Activated CD8-positive, alpha-beta T cell treated with anti-CD3 and anti-CD28 coated beads for 36 hours (primary cell): ENCODE measurements around the gene LSM4. TPM values are rescaled to one million over a fixed set of nuclear protein-coding genes. Genes with fewer than 3 reads are reported as not detected.

ENCODE experiments used
- ATAC-seq: fragments of 200-7000 bp; cut with Tn5 transposase; one replicate; pipeline ENCODE4 v1.10.0; 2021; ENCODE audit warnings: mild to moderate bottlenecking, moderate library complexity
- CTCF ChIA-PET: fragments of 350-600 bp; sonication (Branson Sonifier 250); formaldehyde crosslinking; loops from one replicate; lab custom pipeline; 2021; ENCODE audit warnings: antibody characterized with exemption; lab: Charles Lee
- POLR2A ChIA-PET: fragments of 350-600 bp; sonication (Branson Sonifier 250); formaldehyde crosslinking; loops from one replicate; lab custom pipeline; 2021; ENCODE audit warnings: antibody characterized with exemption; lab: Charles Lee
- DNase-seq: peaks from one replicate; pipeline ENCODE4 v3.0.0-alpha.2; 2020
- H3K27ac Mint-ChIP-seq: one replicate; pipeline ENCODE4 v1.8.0; 2021; ENCODE audit warnings: mild to moderate bottlenecking, mixed read lengths
- H3K27me3 Mint-ChIP-seq: one replicate; pipeline ENCODE4 v1.8.0; 2021; ENCODE audit warnings: mixed read lengths
- H3K36me3 Mint-ChIP-seq: one replicate; pipeline ENCODE4 v1.8.0; 2021; ENCODE audit warnings: low read depth, mixed read lengths
- H3K4me1 Mint-ChIP-seq: one replicate; pipeline ENCODE4 v1.8.0; 2021; ENCODE audit warnings: low read depth, mixed read lengths
- H3K4me3 Mint-ChIP-seq: one replicate; pipeline ENCODE4 v1.8.0; 2021; ENCODE audit warnings: mild to moderate bottlenecking, moderate library complexity, mixed read lengths
- H3K9me3 Mint-ChIP-seq: one replicate; pipeline ENCODE4 v1.8.0; 2021; ENCODE audit warnings: mixed read lengths
- CTCF ChIP-seq: fragments of 200-600 bp; IDR thresholded peaks from one replicate; pipeline ENCODE4 v1.8.0; 2022; ENCODE audit warnings: antibody characterized with exemption, mild to moderate bottlenecking
- intact Hi-C: fragments of 100-400 bp; cut with micrococcal nuclease; formaldehyde crosslinking; loops from one replicate; pipeline ENCODE4 v1.10.0; 2022
- total RNA-seq, 2 experiments: library from RNA; stranded (reverse); gene quantifications; one replicate each; pipeline ENCODE4 v1.2.3, GENCODE V29; 2021

The LSM4 gene
- total RNA-seq, 2 experiments from 2014 or later, result 426 to 433 TPM

- Mint-ChIP-seq H3K27ac (peak overlapping the region; percentile 98), H3K36me3 (peaks cover 34% of the 10 kb centered on the region), H3K4me3 (peak overlapping the region; percentile 92), H3K9me3 (no peaks in the 10 kb centered on the region), H3K27me3 (no peaks in the 10 kb centered on the region), H3K4me1 (peaks cover 37% of the 10 kb centered on the region)
- DNase-seq (peak; percentile 91), ATAC-seq (peak; percentile 43)
- ChIA-PET CTCF (interaction anchor here (0.6 to 6.2 kb wide), 44 partner anchors 8 to 331 kb away, joined by 3 to 330 read pairs (median 5); partner anchors contain the start of genes LSM4, MAST3, MPV17L2 and RAB3A), POLR2A (interaction anchor here (0.6 to 9.0 kb wide), 26 partner anchors 8 to 286 kb away, joined by 3 to 592 read pairs (median 6); partner anchors contain the start of genes LRRC25, LSM4, PGPEP1 and RAB3A)
- intact Hi-C loops, result loop anchor here (1.0 to 2.0 kb wide), 2 partner anchors 25 to 44 kb away; partner anchors contain the start of gene LSM4
- TF ChIP-seq CTCF, result peak; percentile 90
These were observed 43.2 kb downstream of the LSM4 start for GRCh38 chr19:18279516-18280246.

- Mint-ChIP-seq H3K36me3 (peaks cover 34% of the 10 kb centered on the region), H3K27me3 (no peaks in the 10 kb centered on the region), H3K27ac (peak overlapping the region; percentile 98), H3K4me3 (peak overlapping the region; percentile 92), H3K4me1 (peaks cover 39% of the 10 kb centered on the region), H3K9me3 (no peaks in the 10 kb centered on the region)
- no peak for DNase-seq
- POLR2A ChIA-PET, result interaction anchor here (0.6 to 9.0 kb wide), 21 partner anchors 10 to 285 kb away, joined by 3 to 592 read pairs (median 6); partner anchors contain the start of genes LSM4, MPV17L2, PGPEP1 and RAB3A
- intact Hi-C loops, result loop anchor here (1.0 to 2.0 kb wide), 2 partner anchors 26 to 44 kb away; partner anchors contain the start of gene LSM4
- no peak for ATAC-seq
- TF ChIP-seq CTCF, result no peak
- CTCF ChIA-PET, result interaction anchor here (0.6 to 6.2 kb wide), 37 partner anchors 10 to 330 kb away, joined by 3 to 330 read pairs (median 6); partner anchors contain the start of genes LSM4, MAST3, MPV17L2 and RAB3A
These were observed 43.7 kb downstream of the LSM4 start for GRCh38 chr19:18279266-18279515.

GRCh38 chr19:18278521-18279265 lies 44.2 kb downstream of the LSM4 start:
- ChIA-PET POLR2A (interaction anchor here (0.6 to 9.0 kb wide), 21 partner anchors 10 to 188 kb away, joined by 3 to 592 read pairs (median 6); partner anchors contain the start of genes LSM4, MPV17L2, PGPEP1 and RAB3A), CTCF (interaction anchor here (0.7 to 6.2 kb wide), 40 partner anchors 9 to 330 kb away, joined by 3 to 330 read pairs (median 6); partner anchors contain the start of genes LSM4, RAB3A and SSBP4)
- intact Hi-C loops, result loop anchor here (1.0 to 2.0 kb wide), 2 partner anchors 26 to 45 kb away; partner anchors contain the start of gene LSM4
- ATAC-seq (no peak), DNase-seq (peak; percentile 77)
- Mint-ChIP-seq H3K9me3 (no peaks in the 10 kb centered on the region), H3K27ac (peak overlapping the region; percentile 98), H3K27me3 (no peaks in the 10 kb centered on the region), H3K36me3 (peaks cover 34% of the 10 kb centered on the region), H3K4me1 (peaks cover 41% of the 10 kb centered on the region), H3K4me3 (peak overlapping the region; percentile 92)
- TF ChIP-seq CTCF, result no peak

- peak; percentile 32 for DNase-seq
- Mint-ChIP-seq H3K27me3 (no peaks in the 10 kb centered on the region), H3K9me3 (no peaks in the 10 kb centered on the region), H3K4me3 (no peak overlapping the region), H3K36me3 (peaks cover 29% of the 10 kb centered on the region), H3K4me1 (peaks cover 31% of the 10 kb centered on the region), H3K27ac (peak overlapping the region; percentile 63)
- ChIA-PET POLR2A (interaction anchor here (0.9 to 9.0 kb wide), 11 partner anchors 16 to 71 kb away, joined by 3 to 592 read pairs (median 4); partner anchors contain the start of genes LSM4 and RAB3A), CTCF (interaction anchor here (1.0 to 9.8 kb wide), 9 partner anchors 7 to 113 kb away, joined by 3 to 85 read pairs (median 4); partner anchors contain the start of gene LSM4)
- TF ChIP-seq CTCF, result no peak
- intact Hi-C loops, result no loop called here
- ATAC-seq, result peak; percentile 6
These were observed 48.0 kb downstream of the LSM4 start for GRCh38 chr19:18274781-18275356.
